ENCODE measurements around the gene SLC35G1.

SLC35G1 gene

DNA sequence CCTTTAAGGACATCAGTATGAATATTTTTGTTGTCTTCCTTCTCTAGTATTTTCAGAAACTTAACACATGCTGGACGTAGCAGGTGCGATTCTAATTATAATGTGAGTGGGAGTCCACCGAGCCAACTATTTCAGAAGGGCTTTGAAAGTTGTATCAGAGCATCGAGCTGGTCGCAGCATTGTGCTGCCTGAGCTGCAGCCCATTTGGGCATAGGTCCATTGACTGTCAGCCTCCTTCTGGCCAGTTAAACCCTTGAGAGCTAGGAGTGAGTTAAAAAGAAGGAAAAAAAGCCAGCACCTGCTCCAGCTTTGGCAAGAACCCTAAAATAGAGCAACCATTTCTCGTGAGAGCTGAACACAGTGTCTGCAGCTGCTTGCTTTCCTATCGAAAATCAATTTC is 47.8 kb downstream of the SLC35G1 start:
- Histone ChIP-seq H3K9me3 (no peaks in the 10 kb centered on the region), H3K27me3 (no peaks in the 10 kb centered on the region), H3K4me3 (no peak overlapping the region), H3K27ac (no peak overlapping the region), H3K36me3 (no peaks in the 10 kb centered on the region), H3K4me1 (peaks cover 0 to 10% (median 1%) of the 10 kb centered on the region in 4 donors)
- TF ChIP-seq, protein P1, sequence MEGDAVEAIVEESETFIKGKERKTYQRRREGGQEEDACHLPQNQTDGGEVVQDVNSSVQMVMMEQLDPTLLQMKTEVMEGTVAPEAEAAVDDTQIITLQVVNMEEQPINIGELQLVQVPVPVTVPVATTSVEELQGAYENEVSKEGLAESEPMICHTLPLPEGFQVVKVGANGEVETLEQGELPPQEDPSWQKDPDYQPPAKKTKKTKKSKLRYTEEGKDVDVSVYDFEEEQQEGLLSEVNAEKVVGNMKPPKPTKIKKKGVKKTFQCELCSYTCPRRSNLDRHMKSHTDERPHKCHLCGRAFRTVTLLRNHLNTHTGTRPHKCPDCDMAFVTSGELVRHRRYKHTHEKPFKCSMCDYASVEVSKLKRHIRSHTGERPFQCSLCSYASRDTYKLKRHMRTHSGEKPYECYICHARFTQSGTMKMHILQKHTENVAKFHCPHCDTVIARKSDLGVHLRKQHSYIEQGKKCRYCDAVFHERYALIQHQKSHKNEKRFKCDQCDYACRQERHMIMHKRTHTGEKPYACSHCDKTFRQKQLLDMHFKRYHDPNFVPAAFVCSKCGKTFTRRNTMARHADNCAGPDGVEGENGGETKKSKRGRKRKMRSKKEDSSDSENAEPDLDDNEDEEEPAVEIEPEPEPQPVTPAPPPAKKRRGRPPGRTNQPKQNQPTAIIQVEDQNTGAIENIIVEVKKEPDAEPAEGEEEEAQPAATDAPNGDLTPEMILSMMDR (IDR thresholded peaks at IDR 0.05): no peak
- no peak for DNase-seq
- intact Hi-C loops (cut with DNase I; ENCODE audit: low total_unique reads): no loop called here

DNA sequence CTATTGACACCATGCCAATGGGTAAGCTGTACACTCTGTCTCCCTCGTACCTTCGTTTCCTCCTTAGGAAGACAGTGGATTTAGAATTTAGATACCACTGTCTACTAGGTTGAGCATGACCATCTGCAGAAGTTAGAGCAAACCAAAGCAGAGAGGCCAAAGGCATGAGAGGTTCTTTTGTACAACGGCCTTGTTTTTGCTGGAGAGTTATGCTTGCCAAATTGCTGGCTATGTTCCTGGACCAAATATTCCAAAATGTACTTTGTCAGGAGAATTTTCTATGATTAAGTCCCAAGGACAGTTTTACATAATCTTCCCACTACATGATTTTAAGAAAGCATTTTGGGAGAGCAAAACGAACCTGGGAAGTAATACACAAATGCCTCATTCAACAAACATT is 52.0 kb downstream of the SLC35G1 start:
- H3K27ac ChIP-seq: no peak overlapping the region
- no peak for DNase-seq
- H3K4me3 ChIP-seq: no peak overlapping the region
- TF ChIP-seq, protein P1 (IDR thresholded peaks at IDR 0.05): no peak
- no peaks in the 10 kb centered on the region for H3K27me3 ChIP-seq
- H3K9me3 ChIP-seq: no peaks in the 10 kb centered on the region
- H3K36me3 ChIP-seq: no peaks in the 10 kb centered on the region
- peaks cover 0 to 18% (median 1%) of the 10 kb centered on the region in 4 donors for H3K4me1 ChIP-seq
- intact Hi-C loops (cut with DNase I; ENCODE audit: low total_unique reads): no loop called here

DNA sequence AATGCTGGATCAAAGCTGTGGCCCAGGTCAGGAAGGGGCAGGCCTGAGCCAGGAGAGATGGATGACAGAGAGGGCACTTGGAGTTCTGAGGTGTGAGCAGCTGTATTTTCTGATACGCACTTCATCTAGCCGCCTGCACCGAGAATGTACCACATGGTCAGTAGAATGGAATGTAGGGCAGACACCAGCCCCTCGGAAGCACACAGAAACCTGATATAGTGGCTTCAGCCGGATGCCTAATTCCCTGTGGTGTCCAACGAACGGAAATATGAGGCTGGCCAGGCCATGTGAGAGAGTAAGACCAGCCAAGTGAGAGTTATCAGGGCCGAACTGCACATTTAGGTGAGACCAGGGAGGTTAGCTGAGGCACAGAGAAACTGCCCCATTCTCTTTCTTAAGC is 53.3 kb downstream of the SLC35G1 start:
- Histone ChIP-seq H3K27me3 (no peaks in the 10 kb centered on the region), H3K4me3 (no peak overlapping the region), H3K9me3 (no peaks in the 10 kb centered on the region), H3K27ac (no peak overlapping the region), H3K4me1 (peaks cover 0 to 18% (median 1%) of the 10 kb centered on the region in 4 donors), H3K36me3 (no peaks in the 10 kb centered on the region)
- DNase-seq: no peak
- TF ChIP-seq, protein P1 (IDR thresholded peaks at IDR 0.05): no peak
- intact Hi-C loops (cut with DNase I; ENCODE audit: low total_unique reads): no loop called here

DNA sequence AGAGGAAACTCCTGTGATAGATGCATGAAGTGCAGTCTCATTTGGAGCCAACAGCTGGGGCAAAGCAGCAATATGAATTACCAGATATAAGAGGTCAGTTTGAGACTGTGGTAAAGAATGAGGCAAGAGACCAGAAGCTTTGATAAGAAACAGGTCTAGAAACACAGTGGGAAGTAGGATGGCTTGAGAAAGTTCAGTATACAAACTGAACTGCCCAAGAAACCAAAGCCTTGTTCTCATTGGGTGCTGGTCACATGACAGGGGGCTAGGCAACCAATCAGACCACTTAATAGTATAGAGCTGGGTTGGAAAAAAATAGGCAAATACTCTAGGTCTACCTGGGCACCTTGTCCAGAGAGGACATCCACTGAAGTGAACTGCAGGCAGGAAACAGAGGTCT is 53.7 kb downstream of the SLC35G1 start:
- TF ChIP-seq, protein P1 (IDR thresholded peaks at IDR 0.05): no peak
- Histone ChIP-seq H3K9me3 (no peaks in the 10 kb centered on the region), H3K36me3 (no peaks in the 10 kb centered on the region), H3K4me3 (no peak overlapping the region), H3K4me1 (peaks cover 0 to 18% (median 1%) of the 10 kb centered on the region in 4 donors), H3K27ac (no peak overlapping the region), H3K27me3 (no peaks in the 10 kb centered on the region)
- intact Hi-C loops (cut with DNase I; ENCODE audit: low total_unique reads): no loop called here
- DNase-seq: no peak

DNA sequence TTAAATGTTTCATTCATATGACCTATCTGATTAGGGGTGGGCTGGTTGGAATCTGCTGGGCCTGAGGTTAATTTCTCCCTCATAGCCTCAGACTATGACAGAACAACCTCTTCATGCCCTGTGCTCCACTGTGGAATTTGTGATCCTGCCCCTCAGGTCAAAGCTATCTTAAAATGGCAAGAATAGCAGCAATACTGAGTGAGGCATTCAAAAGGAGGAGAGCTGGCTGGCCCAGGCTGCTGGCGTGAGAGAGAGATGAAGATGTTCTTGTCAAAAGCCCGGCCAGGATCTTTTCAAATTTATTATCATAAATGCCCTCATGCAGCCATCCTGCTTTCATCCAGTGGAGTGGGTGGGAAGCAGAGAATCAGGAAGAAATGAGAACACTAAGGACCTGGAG is 58.1 kb downstream of the SLC35G1 start:
- Histone ChIP-seq H3K4me1 (peaks cover 0 to 5% (median 0%) of the 10 kb centered on the region in 4 donors), H3K27me3 (no peaks in the 10 kb centered on the region), H3K36me3 (no peaks in the 10 kb centered on the region), H3K9me3 (no peaks in the 10 kb centered on the region), H3K4me3 (no peak overlapping the region), H3K27ac (no peak overlapping the region)
- DNase-seq: no peak
- intact Hi-C loops (cut with DNase I; ENCODE audit: low total_unique reads): no loop called here
- TF ChIP-seq, protein P1 (IDR thresholded peaks at IDR 0.05): no peak
